ENCODE results near the gene NF1. TPM values are rescaled to one million over a fixed set of nuclear protein-coding genes. Genes with fewer than 3 reads are reported as not detected.
"Not testable (repeated sequence)": the region's sequence is repeated elsewhere in the genome, so short reads cannot be mapped to it uniquely, and the experiment has no call there.

Gene NF1
- total RNA-seq, 1 donor from 2014 or later, result 37.8 TPM

DNA sequence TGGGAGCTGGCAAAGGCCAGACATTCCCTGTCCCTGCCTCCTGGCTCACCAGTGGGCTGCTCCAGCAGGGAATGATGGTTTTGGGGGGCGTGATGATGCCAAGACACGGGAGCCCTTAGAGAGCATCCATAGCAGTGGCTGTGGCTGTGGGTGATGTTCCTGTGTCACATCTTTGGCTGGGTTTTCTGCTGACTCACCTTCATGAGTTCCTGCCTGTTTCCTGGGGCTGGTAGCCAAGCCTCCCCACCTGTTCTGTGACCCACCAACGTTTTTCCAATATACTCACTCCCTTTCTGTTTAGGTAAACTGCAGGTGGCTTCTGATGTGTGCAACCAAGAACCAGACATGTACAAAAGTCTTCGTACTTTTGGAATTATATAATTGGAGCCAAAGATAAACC is 16.5 kb upstream of the NF1 start:
- intact Hi-C loops (cut with micrococcal nuclease), result no loop called here
- no peak for ATAC-seq

DNA sequence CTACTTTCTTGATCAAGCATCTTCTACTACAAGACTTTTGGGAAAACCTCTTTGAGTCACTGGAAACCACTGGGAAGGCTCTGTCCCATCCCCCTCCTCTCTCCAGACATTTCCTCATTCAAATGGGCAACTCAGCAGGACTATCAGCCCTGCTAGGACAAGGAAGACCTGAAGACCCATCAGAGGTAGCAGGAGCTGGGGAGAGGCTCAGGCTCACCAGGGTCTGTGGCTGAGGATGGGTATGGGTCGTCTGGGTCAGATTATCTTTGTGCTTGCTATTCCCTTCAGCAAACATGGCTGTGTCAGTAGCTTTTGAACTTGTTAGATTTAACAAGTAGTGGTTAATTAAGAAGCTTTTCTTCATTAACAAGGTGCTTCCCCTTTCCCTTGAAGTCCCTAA is 15.0 kb upstream of the NF1 start:
- DNase-seq, result no peak
- ATAC-seq, result no peak
- intact Hi-C loops (cut with micrococcal nuclease), result no loop called here

More for the DNA sequence above, 16.5 kb upstream of the NF1 start:
- DNase-seq, result no peak

GRCh38 chr17:31085563-31085962 is 9.2 kb upstream of the NF1 start:
- DNase-seq (no peak), ATAC-seq (peak; percentile 47)
- intact Hi-C loops (cut with micrococcal nuclease), result no loop called here

DNA sequence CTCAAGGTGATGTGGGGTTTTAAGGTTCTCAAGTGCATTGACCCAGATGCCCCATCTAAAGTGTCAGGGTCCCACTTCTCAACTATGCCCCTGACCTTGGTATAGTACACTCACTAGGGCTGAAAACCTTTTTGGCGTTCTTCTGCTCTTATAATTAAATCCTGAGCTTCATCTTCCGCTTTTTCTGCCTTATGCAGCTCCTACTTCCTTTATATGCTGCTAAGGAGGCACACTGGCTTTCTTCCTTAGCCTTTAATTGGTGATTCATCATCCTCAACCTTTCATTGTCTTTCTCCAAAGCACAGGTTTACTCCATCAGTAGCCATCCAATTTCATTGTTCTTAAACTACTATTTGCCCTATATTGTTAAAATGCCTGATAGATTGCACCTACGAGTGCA is 5.3 kb upstream of the NF1 start:
- no peak for ATAC-seq
- intact Hi-C loops (cut with micrococcal nuclease), result no loop called here
- DNase-seq, result no peak

DNA sequence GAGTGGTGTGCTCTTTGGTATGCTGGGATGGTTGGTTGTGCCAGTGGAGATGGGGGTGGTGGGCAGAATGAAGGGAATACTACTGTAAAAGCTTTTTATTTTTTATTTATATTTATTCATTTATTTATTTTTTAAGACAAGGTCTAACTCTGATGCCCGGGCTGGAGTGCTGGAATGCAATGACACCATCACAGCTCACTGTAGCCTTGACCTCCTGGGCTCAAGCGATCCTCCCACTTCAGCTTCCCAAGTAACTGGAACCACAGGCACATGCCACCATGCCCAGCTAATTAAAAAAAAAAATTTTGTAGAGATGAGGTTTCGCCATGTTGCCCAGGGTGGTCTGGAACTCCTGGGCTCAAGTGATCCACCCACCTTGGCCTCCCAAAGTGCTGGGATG is 4.1 kb upstream of the NF1 start:
- DNase-seq; ATAC-seq; intact Hi-C loops (cut with micrococcal nuclease): not testable (repeated sequence)

DNA sequence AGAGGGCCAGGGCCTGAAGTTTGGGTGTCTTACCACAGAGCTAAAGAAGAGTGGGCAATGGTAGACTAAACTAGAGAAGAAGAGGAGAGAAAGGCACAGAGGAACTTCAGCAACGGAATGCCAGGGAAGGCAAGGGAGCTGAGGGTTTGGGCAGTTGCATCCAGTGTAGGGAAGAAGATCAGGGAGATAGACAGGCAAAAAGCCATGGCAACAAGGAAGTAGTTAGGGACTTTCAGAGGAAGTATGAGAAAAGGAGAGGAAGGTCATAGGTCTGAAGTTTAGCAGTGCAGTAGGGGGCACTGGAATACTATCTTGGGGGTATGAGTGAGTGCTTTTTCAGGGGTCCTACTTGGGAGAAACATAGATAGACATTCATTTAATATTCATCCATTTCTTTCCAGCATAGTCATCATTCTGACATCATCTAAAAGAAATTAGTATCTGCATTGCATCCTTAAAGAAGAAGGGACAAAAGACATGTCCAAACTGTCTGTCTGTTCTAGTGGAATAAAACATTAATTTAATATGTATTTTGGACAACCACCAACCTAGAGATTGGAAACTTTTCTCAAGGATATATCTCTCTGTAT is 2.2 kb upstream of the NF1 start:
- ATAC-seq, result no peak
- no peak for DNase-seq
- intact Hi-C loops (cut with micrococcal nuclease), result no loop called here

DNA sequence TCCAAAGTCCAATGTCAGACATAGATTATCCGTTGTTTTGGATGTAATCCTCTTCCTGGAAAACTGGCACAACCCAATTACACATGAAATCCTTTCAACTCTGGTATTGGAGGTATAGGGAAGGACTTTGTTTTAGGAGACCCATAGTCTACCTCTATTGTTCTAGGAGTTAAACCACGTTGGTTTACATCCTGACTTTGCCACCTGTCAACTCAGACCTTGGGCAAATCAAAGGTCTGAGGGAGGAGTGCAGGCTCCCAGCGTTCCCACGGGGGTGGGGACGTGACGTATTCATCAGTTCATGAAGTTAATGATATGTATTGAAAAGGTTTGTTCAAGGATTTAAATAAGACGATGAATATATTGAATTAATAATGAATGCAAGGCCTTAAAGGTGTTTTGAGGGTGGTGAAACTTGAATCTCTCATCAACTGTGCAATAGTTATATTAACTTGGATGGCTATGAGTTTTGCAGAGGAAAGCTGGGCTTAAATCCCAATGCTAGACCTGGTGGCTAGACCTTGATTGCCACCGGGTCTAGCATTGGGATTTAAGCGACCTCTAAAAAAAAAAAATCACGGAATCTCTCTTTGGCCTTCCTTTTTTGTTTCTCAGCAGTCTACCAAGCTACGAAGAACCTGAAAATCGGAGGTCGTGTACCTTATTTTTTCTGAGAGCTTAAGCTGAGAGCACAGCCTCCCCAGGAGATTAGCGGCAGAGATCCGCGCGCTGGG is 744 bp upstream of the NF1 start:
- intact Hi-C loops (cut with micrococcal nuclease), result no loop called here
- DNase-seq (no peak), ATAC-seq (no peak)

GRCh38 chr17:31095236-31096105 is 694 bp downstream of the NF1 start:
- DNase-seq (peak; percentile 61), ATAC-seq (peak; percentile 61)
- intact Hi-C loops (cut with micrococcal nuclease), result no loop called here

- intact Hi-C loops (cut with micrococcal nuclease), result no loop called here
- ATAC-seq, result no peak
- no peak for DNase-seq
Measured at GRCh38 chr17:31096106-31096436, 1.3 kb downstream of the NF1 start.

DNA sequence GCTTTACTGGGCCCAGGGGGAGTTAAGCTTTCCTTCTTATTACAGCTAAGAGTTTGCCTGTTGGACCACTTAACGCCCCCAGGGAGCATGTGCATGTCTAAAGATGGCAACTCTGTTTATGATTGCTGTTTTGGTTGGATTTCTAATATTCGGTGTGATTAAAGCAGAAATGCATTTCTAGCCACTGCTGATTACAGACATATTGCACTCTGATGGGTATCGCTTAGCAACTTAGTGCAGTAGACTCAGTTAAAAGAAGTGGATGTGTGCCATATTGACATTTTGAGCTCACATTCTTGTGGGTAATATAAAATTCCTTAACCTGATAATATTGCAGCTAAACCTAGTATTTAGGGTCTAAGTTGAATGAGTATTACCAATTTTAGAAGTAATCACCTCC is 4.2 kb downstream of the NF1 start:
- DNase-seq (no peak), ATAC-seq (no peak)
- intact Hi-C loops (cut with micrococcal nuclease), result no loop called here

DNA sequence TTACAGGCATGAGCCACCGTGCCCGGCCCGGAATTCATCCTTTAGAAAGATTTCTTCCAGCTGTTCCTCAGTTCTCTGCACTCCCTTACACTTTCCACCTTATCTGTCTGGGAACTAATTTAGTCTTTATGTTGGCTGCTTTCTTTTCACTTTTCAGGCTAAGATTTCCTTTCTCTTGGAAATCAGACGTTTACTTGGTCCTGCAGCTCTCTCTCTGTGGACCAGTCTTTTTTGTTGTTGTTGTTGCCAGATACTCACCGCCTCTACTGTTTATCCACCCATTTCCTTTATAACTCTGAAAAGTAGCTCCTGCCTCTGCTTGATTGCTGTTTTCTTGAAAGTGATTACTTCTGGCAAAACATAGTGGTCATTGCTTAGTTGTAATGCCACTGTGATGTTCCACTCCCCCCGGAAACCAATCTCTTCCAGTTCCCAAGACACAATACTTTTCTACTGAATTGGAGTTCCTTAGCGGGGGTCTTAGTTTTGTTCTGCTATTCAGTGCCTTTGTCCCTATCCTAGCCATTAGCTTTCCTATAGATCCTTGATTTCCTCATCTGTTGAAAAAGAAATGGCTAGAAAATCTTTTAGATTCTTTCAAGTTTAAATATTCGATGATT is 6.2 kb downstream of the NF1 start:
- intact Hi-C loops (cut with micrococcal nuclease), result no loop called here
- ATAC-seq (no peak), DNase-seq (no peak)

- ATAC-seq, result no peak
- intact Hi-C loops (cut with micrococcal nuclease), result no loop called here
- DNase-seq, result no peak
Measured at GRCh38 chr17:31101943-31102342, 7.2 kb downstream of the NF1 start.

DNA sequence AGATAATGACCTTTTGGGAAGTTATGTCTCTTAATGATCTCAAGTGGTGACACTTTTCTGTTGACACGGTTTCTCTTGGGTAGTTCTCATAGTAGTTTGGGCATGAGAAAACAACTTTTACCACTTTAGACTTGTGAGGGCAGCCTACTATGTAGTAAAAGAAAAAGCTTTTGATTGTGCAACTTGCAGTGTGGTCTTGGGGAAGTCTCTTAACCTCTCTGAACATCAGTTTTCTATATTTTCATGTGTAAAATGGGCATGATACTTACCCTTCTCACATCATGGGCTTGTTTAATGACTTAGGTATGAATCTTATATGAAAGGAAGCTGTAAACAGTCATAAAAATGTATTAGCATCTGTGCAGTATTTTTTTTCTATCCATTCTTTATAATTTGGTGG is 11.2 kb downstream of the NF1 start:
- ATAC-seq (no peak), DNase-seq (no peak)
- intact Hi-C loops (cut with micrococcal nuclease), result no loop called here

GRCh38 chr17:31111183-31111582 is 16.4 kb downstream of the NF1 start:
- ATAC-seq, result no peak
- DNase-seq, result no peak
- intact Hi-C loops (cut with micrococcal nuclease), result no loop called here

- DNase-seq (no peak), ATAC-seq (no peak)
- intact Hi-C loops (cut with micrococcal nuclease), result no loop called here
Measured at GRCh38 chr17:31112001-31112661, 17.4 kb downstream of the NF1 start.

- intact Hi-C loops (cut with micrococcal nuclease); ATAC-seq; DNase-seq: not testable (repeated sequence)
Measured at GRCh38 chr17:31113368-31113767, 18.6 kb downstream of the NF1 start.

GRCh38 chr17:31113939-31114338 is 19.2 kb downstream of the NF1 start:
- no peak for DNase-seq
- no peak for ATAC-seq
- intact Hi-C loops (cut with micrococcal nuclease), result no loop called here

GRCh38 chr17:31114956-31115555 is 20.3 kb downstream of the NF1 start:
- intact Hi-C loops (cut with micrococcal nuclease), result no loop called here
- DNase-seq, result no peak
- no peak for ATAC-seq

DNA sequence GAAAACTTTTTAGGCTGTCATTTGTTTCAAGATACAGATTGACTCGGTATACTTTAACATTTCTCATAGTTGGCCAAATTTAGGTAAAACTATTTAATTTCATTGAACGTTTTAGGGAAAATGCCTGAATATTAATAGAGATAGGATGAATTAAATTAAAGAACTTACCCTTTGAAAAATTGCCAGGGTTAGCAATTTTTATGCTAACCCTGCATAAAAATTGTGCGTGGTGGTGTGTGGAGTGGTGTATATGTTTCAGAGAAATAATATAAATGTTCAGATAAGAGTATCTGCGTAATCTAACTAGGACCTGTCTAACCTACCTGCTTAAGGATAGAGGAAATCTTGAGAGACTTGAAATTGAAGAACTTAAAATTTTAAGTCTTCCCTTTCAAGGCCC is 21.4 kb downstream of the NF1 start:
- no peak for ATAC-seq
- DNase-seq, result no peak
- intact Hi-C loops (cut with micrococcal nuclease), result no loop called here
